HEK293 (cell line): ENCODE results near the gene DNAH5.

Experiments used
- CTCF ChIA-PET: fragments of 350-600 bp; formaldehyde crosslinking; extraction: SDS; loops from one replicate; lab custom pipeline; 2021; ENCODE audit warnings: antibody characterized with exemption; lab: Yijun Ruan, JAX
- POLR2A ChIA-PET: fragments of 300-600 bp; formaldehyde crosslinking; extraction: SDS; loops from one replicate; lab custom pipeline; 2020; ENCODE audit warnings: antibody characterized with exemption, inconsistent platforms; lab: Yijun Ruan, JAX
- H3K27ac ChIP-seq: fragments of 200-500 bp; sonication (Bioruptor generic); 2 replicates; pipeline ENCODE4 v1.5.1; 2014; ENCODE audit warnings: low read depth, low read length, control low read depth, inconsistent platforms; ENCODE audit errors: extremely low read depth
- H3K36me3 ChIP-seq, 2 experiments: fragments of 200-500 bp in 1 of 2; sonication (Bioruptor generic) in 1 of 2; 1 replicate in 1 of 2; 2 replicates in 1 of 2; pipeline ENCODE4 v1.5.1; 2014 to 2017; ENCODE audit warnings: inconsistent platforms in 2 of 2, low read length in 2 of 2; ENCODE audit not compliant: control insufficient read depth in 2 of 2, insufficient read depth in 1 of 2
- H3K4me1 ChIP-seq: fragments of 200-500 bp; sonication (Bioruptor generic); 2 replicates; pipeline ENCODE4 v1.5.1; 2014; ENCODE audit warnings: mild to moderate bottlenecking, low read length, inconsistent platforms; ENCODE audit not compliant: control insufficient read depth, insufficient read depth
- H3K4me3 ChIP-seq: 2 replicates; pipeline ENCODE4 v1.5.1; 2011; ENCODE audit warnings: low read depth, mild to moderate bottlenecking, control low read depth, low read length, moderate library complexity
- H3K9me3 ChIP-seq: fragments of 200-500 bp; sonication (Bioruptor generic); 2 replicates; pipeline ENCODE4 v1.5.1; 2014; ENCODE audit warnings: low read depth, low read length, inconsistent platforms; ENCODE audit not compliant: control insufficient read depth, insufficient read depth
- BCL11B ChIP-seq: fragments of 450-650 bp; formaldehyde crosslinking; IDR thresholded peaks from 2 replicates; pipeline ENCODE4 v1.5.1; 2016; ENCODE audit warnings: low read depth, missing biosample characterization, missing genetic modification characterization
- FEZF1 ChIP-seq: fragments of 450-650 bp; formaldehyde crosslinking; IDR thresholded peaks from 2 replicates; pipeline ENCODE4 v1.5.1; 2016; ENCODE audit warnings: missing biosample characterization, missing genetic modification characterization
- MYNN ChIP-seq: fragments of 450-650 bp; formaldehyde crosslinking; IDR thresholded peaks from 2 replicates; pipeline ENCODE4 v1.5.1; 2016; ENCODE audit warnings: missing biosample characterization, missing genetic modification characterization, borderline replicate concordance
- OSR2 ChIP-seq: fragments of 450-650 bp; formaldehyde crosslinking; IDR thresholded peaks from 2 replicates; pipeline ENCODE4 v1.5.1; 2016; ENCODE audit warnings: missing biosample characterization, missing genetic modification characterization
- PRDM2 ChIP-seq: fragments of 450-650 bp; formaldehyde crosslinking; IDR thresholded peaks from 2 replicates; pipeline ENCODE4 v1.5.1; 2016; ENCODE audit warnings: missing biosample characterization, missing genetic modification characterization, borderline replicate concordance
- SCRT1 ChIP-seq: fragments of 450-650 bp; formaldehyde crosslinking; IDR thresholded peaks from 2 replicates; pipeline ENCODE4 v1.5.1; 2016; ENCODE audit warnings: missing biosample characterization, missing genetic modification characterization, borderline replicate concordance
- SCRT2 ChIP-seq: fragments of 450-650 bp; formaldehyde crosslinking; IDR thresholded peaks from 2 replicates; pipeline ENCODE4 v1.5.1; 2016; ENCODE audit warnings: missing biosample characterization, missing genetic modification characterization
- SP3 ChIP-seq: fragments of 450-650 bp; formaldehyde crosslinking; IDR thresholded peaks from 2 replicates; pipeline ENCODE4 v1.5.1; 2016; ENCODE audit warnings: missing biosample characterization, missing genetic modification characterization
- TRIM28 ChIP-seq: IDR thresholded peaks from 2 replicates; pipeline ENCODE4 v1.6.1; 2011; ENCODE audit warnings: low read length, control low read depth, borderline replicate concordance
- ZBTB21 ChIP-seq: fragments of 450-650 bp; formaldehyde crosslinking; IDR thresholded peaks from 2 replicates; pipeline ENCODE4 v1.5.1; 2017; ENCODE audit warnings: missing biosample characterization, missing genetic modification characterization
- ZBTB48 ChIP-seq: fragments of 450-650 bp; formaldehyde crosslinking; IDR thresholded peaks from 2 replicates; pipeline ENCODE4 v1.5.1; 2016; ENCODE audit warnings: missing biosample characterization, missing genetic modification characterization
- ZFP69B ChIP-seq: fragments of 450-650 bp; formaldehyde crosslinking; IDR thresholded peaks from 2 replicates; pipeline ENCODE4 v1.5.1; 2016; ENCODE audit warnings: missing biosample characterization, missing genetic modification characterization
- ZNF133 ChIP-seq: fragments of 450-650 bp; formaldehyde crosslinking; IDR thresholded peaks from 2 replicates; pipeline ENCODE4 v1.5.1; 2016; ENCODE audit warnings: missing biosample characterization, missing genetic modification characterization
- ZNF169 ChIP-seq: fragments of 450-650 bp; formaldehyde crosslinking; IDR thresholded peaks from 2 replicates; pipeline ENCODE4 v1.5.1; 2016; ENCODE audit warnings: missing biosample characterization, missing genetic modification characterization
- ZNF175 ChIP-seq: fragments of 450-650 bp; formaldehyde crosslinking; IDR thresholded peaks from 2 replicates; pipeline ENCODE4 v1.5.1; 2016; ENCODE audit warnings: missing biosample characterization, missing genetic modification characterization
- ZNF214 ChIP-seq: fragments of 450-650 bp; formaldehyde crosslinking; IDR thresholded peaks from 2 replicates; pipeline ENCODE4 v1.5.1; 2017; ENCODE audit warnings: missing biosample characterization, mild to moderate bottlenecking, missing genetic modification characterization, borderline replicate concordance
- ZNF223 ChIP-seq: fragments of 450-650 bp; formaldehyde crosslinking; IDR thresholded peaks from 2 replicates; pipeline ENCODE4 v1.5.1; 2016; ENCODE audit warnings: missing biosample characterization, missing genetic modification characterization
- ZNF354C ChIP-seq: fragments of 450-650 bp; formaldehyde crosslinking; IDR thresholded peaks from 2 replicates; pipeline ENCODE4 v1.5.1; 2016; ENCODE audit warnings: missing biosample characterization, missing genetic modification characterization, low read depth, borderline replicate concordance
- ZNF426 ChIP-seq: fragments of 450-650 bp; formaldehyde crosslinking; IDR thresholded peaks from 2 replicates; pipeline ENCODE4 v1.5.1; 2017; ENCODE audit warnings: missing biosample characterization, missing genetic modification characterization, mild to moderate bottlenecking, inconsistent platforms, moderate library complexity
- ZNF549 ChIP-seq: fragments of 450-650 bp; IDR thresholded peaks from 2 replicates; pipeline ENCODE4 v1.5.1; 2018; ENCODE audit warnings: missing biosample characterization, missing genetic modification characterization, mild to moderate bottlenecking, inconsistent platforms, moderate library complexity
- ZNF621 ChIP-seq: fragments of 450-650 bp; formaldehyde crosslinking; IDR thresholded peaks from 2 replicates; pipeline ENCODE4 v1.5.1; 2017; ENCODE audit warnings: missing biosample characterization, missing genetic modification characterization
- ZNF626 ChIP-seq: fragments of 450-650 bp; sonication (Bioruptor Pico); formaldehyde crosslinking; IDR thresholded peaks from 2 replicates; pipeline ENCODE4 v1.5.1; 2018; ENCODE audit warnings: missing biosample characterization, missing genetic modification characterization, inconsistent platforms
- ZNF677 ChIP-seq: fragments of 450-650 bp; IDR thresholded peaks from 2 replicates; pipeline ENCODE4 v1.5.0; 2018; ENCODE audit warnings: missing biosample characterization, mild to moderate bottlenecking, missing genetic modification characterization, moderate library complexity
- ZNF785 ChIP-seq: fragments of 450-650 bp; formaldehyde crosslinking; IDR thresholded peaks from 2 replicates; pipeline ENCODE4 v1.5.1; 2016; ENCODE audit warnings: missing biosample characterization, missing genetic modification characterization
- ZNF791 ChIP-seq: fragments of 450-650 bp; formaldehyde crosslinking; IDR thresholded peaks from 2 replicates; pipeline ENCODE4 v1.5.1; 2016; ENCODE audit warnings: missing biosample characterization, missing genetic modification characterization
- ZSCAN23 ChIP-seq: fragments of 450-650 bp; formaldehyde crosslinking; IDR thresholded peaks from 2 replicates; pipeline ENCODE4 v1.5.1; 2016; ENCODE audit warnings: missing biosample characterization, missing genetic modification characterization
- ZSCAN5A ChIP-seq: fragments of 450-650 bp; formaldehyde crosslinking; IDR thresholded peaks from 2 replicates; pipeline ENCODE4 v1.5.1; 2016; ENCODE audit warnings: missing biosample characterization, missing genetic modification characterization
- TF ChIP-seq, protein P1 (sequence below): fragments of 450-650 bp; formaldehyde crosslinking; IDR thresholded peaks from 2 replicates; pipeline ENCODE4 v1.5.1; 2016; ENCODE audit warnings: missing biosample characterization, missing genetic modification characterization
- TF ChIP-seq, protein P2 (sequence below): fragments of 450-650 bp; formaldehyde crosslinking; optimal IDR thresholded peaks from 2 replicates; pipeline ENCODE3; 2016; ENCODE audit warnings: missing biosample characterization, mild to moderate bottlenecking, missing genetic modification characterization

The DNAH5 gene

DNA sequence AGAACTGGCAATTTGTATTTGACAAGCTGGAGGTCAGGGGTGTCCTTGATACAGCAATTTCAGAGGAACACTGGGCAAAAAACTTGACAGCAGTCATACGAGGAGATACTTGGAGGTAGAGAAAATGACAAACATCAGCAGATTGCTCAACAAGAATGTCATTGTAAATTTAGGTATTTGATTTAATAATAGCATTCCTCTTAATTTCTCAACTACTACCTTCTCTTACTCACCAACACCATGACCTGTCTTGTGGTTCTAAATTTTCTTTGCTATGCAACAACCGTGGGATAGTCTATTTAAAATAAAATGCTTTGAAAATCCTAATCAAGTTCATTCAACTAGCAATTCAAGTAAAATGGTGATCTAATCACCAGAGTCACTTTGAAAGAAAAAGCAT, 128.4 kb downstream of the DNAH5 start:
- CTCF ChIA-PET, result no interaction called here
- no peaks in the 10 kb centered on the region for H3K4me1 ChIP-seq
- no peak overlapping the region for H3K4me3 ChIP-seq
- POLR2A ChIA-PET, result no interaction called here
- no peak overlapping the region for H3K27ac ChIP-seq
- no peak for TF ChIP-seq ZNF354C
- no peak for TF ChIP-seq TRIM28
- no peak for TF ChIP-seq ZNF214
- no peak for TF ChIP-seq ZBTB21 (tag by site-specific recombination)
- no peak for TF ChIP-seq BCL11B
- TF ChIP-seq ZNF621 (tag by site-specific recombination), result no peak
- TF ChIP-seq ZSCAN5A (tag by site-specific recombination), result no peak
- TF ChIP-seq ZNF169 (tag by site-specific recombination), result no peak
- TF ChIP-seq, protein P1, sequence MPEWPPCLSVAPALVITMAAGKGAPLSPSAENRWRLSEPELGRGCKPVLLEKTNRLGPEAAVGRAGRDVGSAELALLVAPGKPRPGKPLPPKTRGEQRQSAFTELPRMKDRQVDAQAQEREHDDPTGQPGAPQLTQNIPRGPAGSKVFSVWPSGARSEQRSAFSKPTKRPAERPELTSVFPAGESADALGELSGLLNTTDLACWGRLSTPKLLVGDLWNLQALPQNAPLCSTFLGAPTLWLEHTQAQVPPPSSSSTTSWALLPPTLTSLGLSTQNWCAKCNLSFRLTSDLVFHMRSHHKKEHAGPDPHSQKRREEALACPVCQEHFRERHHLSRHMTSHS (tag by site-specific recombination), result no peak
- TF ChIP-seq ZNF626 (tag by site-specific recombination), result no peak
- TF ChIP-seq SCRT2 (tag by site-specific recombination), result no peak
- no peak for TF ChIP-seq ZNF791
- TF ChIP-seq, all 188 proteins: peak for 0
- Histone ChIP-seq H3K9me3 (no peaks in the 10 kb centered on the region), H3K36me3 (no peaks in the 10 kb centered on the region)

DNA sequence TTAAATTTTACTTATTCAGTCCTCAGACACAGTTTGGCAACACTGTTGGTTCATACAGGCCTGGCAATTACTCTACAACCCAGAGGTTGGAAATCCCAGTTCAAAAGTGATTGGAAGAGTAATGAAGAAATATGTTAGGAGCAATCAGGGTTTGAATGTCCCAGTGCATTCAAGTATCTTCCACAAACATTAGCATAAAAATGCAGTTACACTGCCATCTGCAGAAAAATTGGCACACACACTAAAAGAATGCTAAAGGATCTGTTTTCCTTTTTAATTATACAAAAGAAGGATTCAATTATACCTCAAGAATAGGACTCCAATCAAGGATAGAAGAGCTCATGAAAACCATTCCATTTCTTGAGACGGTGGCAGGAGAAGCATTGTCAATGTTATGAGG, 130.2 kb downstream of the DNAH5 start:
- CTCF ChIA-PET, result no interaction called here
- POLR2A ChIA-PET, result no interaction called here
- Histone ChIP-seq H3K4me1 (no peaks in the 10 kb centered on the region), H3K36me3 (no peaks in the 10 kb centered on the region), H3K4me3 (no peak overlapping the region), H3K9me3 (no peaks in the 10 kb centered on the region), H3K27ac (no peak overlapping the region)
- TF ChIP-seq, protein P2, sequence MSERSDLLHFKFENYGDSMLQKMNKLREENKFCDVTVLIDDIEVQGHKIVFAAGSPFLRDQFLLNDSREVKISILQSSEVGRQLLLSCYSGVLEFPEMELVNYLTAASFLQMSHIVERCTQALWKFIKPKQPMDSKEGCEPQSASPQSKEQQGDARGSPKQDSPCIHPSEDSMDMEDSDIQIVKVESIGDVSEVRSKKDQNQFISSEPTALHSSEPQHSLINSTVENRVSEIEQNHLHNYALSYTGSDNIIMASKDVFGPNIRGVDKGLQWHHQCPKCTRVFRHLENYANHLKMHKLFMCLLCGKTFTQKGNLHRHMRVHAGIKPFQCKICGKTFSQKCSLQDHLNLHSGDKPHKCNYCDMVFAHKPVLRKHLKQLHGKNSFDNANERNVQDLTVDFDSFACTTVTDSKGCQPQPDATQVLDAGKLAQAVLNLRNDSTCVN (tag by site-specific recombination), result no peak
- TF ChIP-seq ZFP69B, result no peak
- TF ChIP-seq ZNF677 (tag by site-specific recombination), result no peak
- TF ChIP-seq ZNF175 (tag by site-specific recombination), result no peak
- TF ChIP-seq ZNF354C, result no peak
- no peak for TF ChIP-seq PRDM2 (tag by site-specific recombination)
- no peak for TF ChIP-seq ZBTB48 (tag by site-specific recombination)
- no peak for TF ChIP-seq MYNN (tag by site-specific recombination)
- TF ChIP-seq OSR2 (tag by site-specific recombination), result no peak
- no peak for TF ChIP-seq ZNF133 (tag by site-specific recombination)
- TF ChIP-seq ZNF426, result no peak
- TF ChIP-seq SCRT1 (tag by site-specific recombination), result no peak
- no peak for TF ChIP-seq ZNF223 (tag by site-specific recombination)
- no peak for TF ChIP-seq ZNF785 (tag by site-specific recombination)
- no peak for TF ChIP-seq FEZF1 (tag by site-specific recombination)
- TF ChIP-seq ZSCAN23 (tag by site-specific recombination), result no peak
- TF ChIP-seq ZNF549, result no peak
- TF ChIP-seq SP3 (tag by site-specific recombination), result no peak
